Adipocyte (in vitro differentiated cells): ENCODE data around the gene ADAMTS7.
"Not testable (repeated sequence)": the region's sequence is repeated elsewhere in the genome, so short reads cannot be mapped to it uniquely, and the experiment has no call there.

Experiments
- DNase-seq: peaks from one replicate; pipeline ENCODE4 v3.0.0-alpha.2; 2015; ENCODE audit warnings: low read depth
- H3K27me3 ChIP-seq: replicated peaks from 2 replicates; pipeline ENCODE4 v1.7.0; 2013; ENCODE audit warnings: mild to moderate bottlenecking, low read length, moderate library complexity; ENCODE audit not compliant: control insufficient read depth, insufficient read depth
- H3K36me3 ChIP-seq: 2 replicates; pipeline ENCODE4 v1.7.0; 2013; ENCODE audit warnings: low read length, mild to moderate bottlenecking, moderate library complexity; ENCODE audit not compliant: control insufficient read depth, insufficient read depth, severe bottlenecking
- H3K4me1 ChIP-seq: 2 replicates; pipeline ENCODE4 v1.7.0; 2013; ENCODE audit warnings: mild to moderate bottlenecking, low read length, moderate library complexity; ENCODE audit not compliant: control insufficient read depth, insufficient read depth
- H3K4me3 ChIP-seq: 2 replicates; pipeline ENCODE4 v1.7.0; 2013; ENCODE audit warnings: mild to moderate bottlenecking, low read length, moderate library complexity
- H3K9ac ChIP-seq: 2 replicates; pipeline ENCODE4 v1.7.0; 2013; ENCODE audit warnings: mild to moderate bottlenecking, low read length, moderate library complexity
- H3K9me3 ChIP-seq: 2 replicates; pipeline ENCODE4 v1.7.0; 2013; ENCODE audit warnings: mild to moderate bottlenecking, low read length, moderate library complexity; ENCODE audit not compliant: control insufficient read depth

Gene ADAMTS7

GRCh38 chr15:78778422-78778821 lies 32.8 kb downstream of the ADAMTS7 start:
- H3K9me3 ChIP-seq = no peaks in the 10 kb centered on the region
- H3K9ac ChIP-seq = no peak overlapping the region
- H3K27me3 ChIP-seq = no peaks in the 10 kb centered on the region
- no peaks in the 10 kb centered on the region for H3K36me3 ChIP-seq
- H3K4me3 ChIP-seq = no peak overlapping the region
- peaks cover 6% of the 10 kb centered on the region for H3K4me1 ChIP-seq
- DNase-seq = no peak

GRCh38 chr15:78777953-78778345 lies 33.3 kb downstream of the ADAMTS7 start:
- not testable (repeated sequence) for H3K9ac ChIP-seq, H3K27me3 ChIP-seq, H3K4me3 ChIP-seq, H3K9me3 ChIP-seq, H3K36me3 ChIP-seq, H3K4me1 ChIP-seq, DNase-seq

GRCh38 chr15:78777290-78777952 lies 33.8 kb downstream of the ADAMTS7 start:
- not testable (repeated sequence) for DNase-seq, H3K4me3 ChIP-seq, H3K27me3 ChIP-seq, H3K9me3 ChIP-seq, H3K4me1 ChIP-seq, H3K36me3 ChIP-seq, H3K9ac ChIP-seq

- not testable (repeated sequence) for H3K27me3 ChIP-seq, H3K4me1 ChIP-seq, DNase-seq, H3K9ac ChIP-seq, H3K9me3 ChIP-seq, H3K4me3 ChIP-seq, H3K36me3 ChIP-seq
Measured at GRCh38 chr15:78776046-78776925, 35.0 kb downstream of the ADAMTS7 start.

GRCh38 chr15:78775472-78775871 lies 35.8 kb downstream of the ADAMTS7 start:
- Histone ChIP-seq H3K4me1 (peaks cover 6% of the 10 kb centered on the region), H3K4me3 (no peak overlapping the region), H3K36me3 (no peaks in the 10 kb centered on the region), H3K9ac (no peak overlapping the region), H3K9me3 (no peaks in the 10 kb centered on the region), H3K27me3 (no peaks in the 10 kb centered on the region)
- no peak for DNase-seq

- not testable (repeated sequence) for H3K36me3 ChIP-seq, H3K9me3 ChIP-seq, H3K4me3 ChIP-seq, H3K9ac ChIP-seq, H3K27me3 ChIP-seq, DNase-seq, H3K4me1 ChIP-seq
Measured at GRCh38 chr15:78774451-78774990, 36.7 kb downstream of the ADAMTS7 start.

GRCh38 chr15:78773765-78774450 lies 37.4 kb downstream of the ADAMTS7 start:
- not testable (repeated sequence) for H3K9me3 ChIP-seq, H3K4me3 ChIP-seq, H3K27me3 ChIP-seq, H3K9ac ChIP-seq, H3K36me3 ChIP-seq, H3K4me1 ChIP-seq, DNase-seq

- H3K4me3 ChIP-seq = no peak overlapping the region
- H3K9me3 ChIP-seq = no peaks in the 10 kb centered on the region
- H3K27me3 ChIP-seq = no peaks in the 10 kb centered on the region
- H3K4me1 ChIP-seq = no peaks in the 10 kb centered on the region
- no peak for DNase-seq
- H3K36me3 ChIP-seq = no peaks in the 10 kb centered on the region
- no peak overlapping the region for H3K9ac ChIP-seq
Measured at GRCh38 chr15:78772738-78773137, 38.5 kb downstream of the ADAMTS7 start.

- H3K4me1 ChIP-seq, H3K4me3 ChIP-seq, DNase-seq, H3K9me3 ChIP-seq, H3K27me3 ChIP-seq, H3K36me3 ChIP-seq, H3K9ac ChIP-seq: not testable (repeated sequence)
Measured at GRCh38 chr15:78771436-78772000, 39.7 kb downstream of the ADAMTS7 start.

- not testable (repeated sequence) for DNase-seq, H3K9me3 ChIP-seq, H3K4me1 ChIP-seq
Measured at GRCh38 chr15:78771020-78771419, 40.2 kb downstream of the ADAMTS7 start.

More at GRCh38 chr15:78771020-78771419, 40.2 kb downstream of the ADAMTS7 start:
- H3K36me3 ChIP-seq, H3K27me3 ChIP-seq, H3K4me3 ChIP-seq, H3K9ac ChIP-seq: not testable (repeated sequence)
